Omental fat pad (tissue), 4 donors: ENCODE results near the gene SGK1. TPM values are rescaled to one million over a fixed set of nuclear protein-coding genes. Genes with fewer than 3 reads are reported as not detected.

Experiments
- ATAC-seq: fragments of 150-250 bp; one replicate; pipeline ENCODE4 v1.9.1; 2016; ENCODE audit warnings: mild to moderate bottlenecking, moderate library complexity; ENCODE audit not compliant: low FRiP score
- DNase-seq: peaks from one replicate; pipeline ENCODE4 v3.0.0-alpha.2; 2019; ENCODE audit warnings: low spot score
- CTCF ChIP-seq, 3 donors: fragments of 450-650 bp; IDR thresholded peaks; one replicate each; pipeline ENCODE4 v1.5.1; 2016 to 2017; ENCODE audit warnings: antibody characterized with exemption in 3 of 3, mild to moderate bottlenecking in 3 of 3, moderate library complexity in 2 of 3
- total RNA-seq, 4 donors: library from RNA; depleted of rRNA; stranded (reverse); fragments of >200 nt; gene quantifications; one replicate each; pipeline ENCODE4 v1.1.0, GENCODE V29; 2016

The SGK1 gene
- total RNA-seq, 4 donors from 2014 or later, result 355 to 1,386 (median 540) TPM

DNA sequence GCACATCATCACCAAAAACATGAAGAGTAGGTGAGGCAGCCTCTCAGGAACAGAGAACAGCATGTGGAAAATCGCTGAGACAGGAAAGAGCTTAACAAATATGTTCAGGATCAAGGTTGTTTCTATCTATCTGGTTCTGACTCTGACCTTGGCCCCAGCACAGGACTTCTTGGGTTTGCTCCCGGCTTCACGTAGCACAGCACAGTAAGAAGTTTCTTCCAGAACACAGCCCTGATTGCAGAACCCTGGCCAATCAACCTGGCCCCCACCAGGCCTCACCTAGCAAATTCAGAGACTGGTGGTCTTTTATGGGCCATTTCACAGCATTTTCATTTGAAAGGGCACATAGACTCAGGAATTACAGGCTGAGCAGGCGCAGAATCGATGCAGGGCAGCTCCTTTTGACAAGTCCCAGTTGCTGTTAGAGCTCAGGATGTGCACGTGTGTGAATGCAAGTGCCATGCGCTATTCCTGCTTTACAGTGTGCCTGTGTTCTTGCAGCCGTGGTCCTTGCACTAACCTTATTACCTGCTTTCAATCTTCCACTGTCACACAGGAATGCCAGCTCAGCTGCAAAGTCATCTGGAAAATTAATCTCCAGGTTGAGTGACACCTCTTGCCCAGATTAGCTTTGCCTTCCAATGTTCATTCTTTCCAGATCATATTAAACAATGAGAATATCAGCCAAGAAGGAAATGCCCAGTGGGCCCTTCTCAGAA is 165.0 kb downstream of the SGK1 start:
- TF ChIP-seq CTCF (IDR thresholded peaks at IDR 0.05), result no peak
- ATAC-seq (no peak), DNase-seq (no peak)

DNA sequence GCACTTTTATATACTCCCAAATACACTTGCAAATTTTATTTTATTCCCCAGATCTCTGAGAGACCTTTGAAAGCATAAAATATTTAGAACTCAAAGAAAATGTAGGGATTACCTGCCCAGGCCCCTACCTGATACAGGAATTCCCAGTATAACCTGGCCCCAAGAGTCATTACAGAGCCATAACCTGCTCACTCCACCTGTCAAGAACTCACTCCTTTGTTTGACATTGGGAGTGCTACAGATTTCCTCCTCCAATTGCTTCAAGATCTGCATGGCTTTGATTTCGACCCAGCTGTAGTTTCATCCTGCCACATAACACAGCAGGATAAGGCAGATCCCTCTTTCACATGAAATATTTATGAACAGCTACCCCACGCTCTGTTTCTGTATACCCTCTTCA is 169.3 kb downstream of the SGK1 start:
- no peak for TF ChIP-seq CTCF (IDR thresholded peaks at IDR 0.05)
- DNase-seq (no peak), ATAC-seq (no peak)

DNA sequence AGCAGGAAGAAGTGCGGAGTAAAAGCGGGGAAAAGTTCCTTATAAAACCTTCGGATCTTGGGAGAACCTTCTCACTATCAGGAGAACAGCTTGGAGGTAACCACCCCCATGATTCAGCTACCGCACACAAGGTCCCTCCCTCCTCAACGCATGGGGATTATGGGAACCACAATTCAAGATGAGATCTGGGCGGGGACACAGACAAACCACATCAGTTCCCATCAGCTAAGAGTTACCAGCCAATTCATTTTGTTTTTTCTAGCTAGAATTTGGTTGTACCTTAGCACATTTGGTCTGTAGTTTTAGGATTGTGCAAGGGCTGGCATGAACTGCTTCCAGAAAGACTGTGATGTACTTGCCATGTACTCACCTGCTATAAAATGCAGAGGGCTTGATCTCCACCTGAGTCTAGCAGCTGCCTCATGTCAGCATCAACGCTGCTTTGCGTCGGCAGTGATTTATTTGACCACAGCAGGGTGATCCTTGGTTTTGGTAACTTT is 170.8 kb downstream of the SGK1 start:
- TF ChIP-seq CTCF (IDR thresholded peaks at IDR 0.05), result no peak
- DNase-seq (no peak), ATAC-seq (no peak)

- DNase-seq (no peak), ATAC-seq (no peak)
- TF ChIP-seq CTCF (IDR thresholded peaks at IDR 0.05), result no peak
These were observed 171.5 kb downstream of the SGK1 start for GRCh38 chr6:134146268-134147033.

- TF ChIP-seq CTCF (IDR thresholded peaks at IDR 0.05), result no peak
- DNase-seq (no peak), ATAC-seq (no peak)
These were observed 172.1 kb downstream of the SGK1 start for GRCh38 chr6:134145786-134146185.

GRCh38 chr6:134138226-134138975 is 179.5 kb downstream of the SGK1 start:
- no peak for TF ChIP-seq CTCF (IDR thresholded peaks at IDR 0.05)
- ATAC-seq (no peak), DNase-seq (no peak)
